Keratinocyte (primary cell): ENCODE measurements around the gene ZNF691. TPM values are rescaled to one million over a fixed set of nuclear protein-coding genes. Genes with fewer than 3 reads are reported as not detected.

ENCODE experiments used
- DNase-seq: peaks from one replicate; pipeline ENCODE4 v3.0.0-alpha.2; 2011; ENCODE audit warnings: low read depth, missing footprints, low spot score
- FAIRE-seq: peaks from 2 replicates; lab custom pipeline; 2011; peaks lifted over from hg19 to GRCh38; lab: Jason Lieb, UNC
- H2AFZ ChIP-seq: 2 replicates; pipeline ENCODE4 v1.6.0; 2012; ENCODE audit warnings: low read length, control low read depth, inconsistent platforms; ENCODE audit not compliant: control insufficient read depth
- H3K27ac ChIP-seq: 2 replicates; pipeline ENCODE4 v1.5.1; 2011; ENCODE audit warnings: low read length; ENCODE audit not compliant: control insufficient read depth, insufficient read depth
- H3K27me3 ChIP-seq: 3 replicates; pipeline ENCODE4 v1.6.0; 2011; ENCODE audit warnings: low read length; ENCODE audit not compliant: control insufficient read depth, insufficient read depth; ENCODE audit errors: extremely low read depth
- H3K36me3 ChIP-seq, 2 experiments: 2 replicates in 1 of 2; 3 replicates in 1 of 2; pipeline ENCODE4 v1.5.1; 2011; ENCODE audit warnings: low read length in 2 of 2, mild to moderate bottlenecking in 1 of 2; ENCODE audit not compliant: control insufficient read depth in 2 of 2, insufficient read depth in 2 of 2; ENCODE audit errors: extremely low read depth in 1 of 2
- H3K4me1 ChIP-seq: 3 replicates; pipeline ENCODE4 v1.5.1; 2011; ENCODE audit warnings: low read length; ENCODE audit not compliant: control insufficient read depth, insufficient read depth; ENCODE audit errors: extremely low read depth
- H3K4me2 ChIP-seq: 3 replicates; pipeline ENCODE4 v1.6.0; 2011; ENCODE audit warnings: low read depth, low read length; ENCODE audit not compliant: control insufficient read depth, insufficient read depth; ENCODE audit errors: extremely low read depth
- H3K4me3 ChIP-seq, 3 experiments: fragments of 200-600 bp in 1 of 3; sonication (generic) in 1 of 3; 2 replicates in 2 of 3; 3 replicates in 1 of 3; pipeline ENCODE4 v1.5.1; 2011 to 2016; ENCODE audit warnings: low read length in 3 of 3, mild to moderate bottlenecking in 3 of 3, control low read depth in 2 of 3, inconsistent platforms in 1 of 3, low read depth in 1 of 3, mixed read lengths in 1 of 3, mixed run types in 1 of 3, moderate library complexity in 1 of 3; ENCODE audit not compliant: control insufficient read depth in 2 of 3, insufficient read depth in 2 of 3; ENCODE audit errors: extremely low read depth in 1 of 3
- H3K79me2 ChIP-seq: 2 replicates; pipeline ENCODE4 v1.6.0; 2012; ENCODE audit warnings: low read length; ENCODE audit not compliant: control insufficient read depth, insufficient read depth
- H3K9ac ChIP-seq: 3 replicates; pipeline ENCODE4 v1.6.0; 2011; ENCODE audit warnings: low read length; ENCODE audit not compliant: control insufficient read depth, insufficient read depth; ENCODE audit errors: extremely low read depth
- H3K9me1 ChIP-seq: 3 replicates; pipeline ENCODE4 v1.6.0; 2011; ENCODE audit warnings: low read length; ENCODE audit not compliant: control insufficient read depth, insufficient read depth; ENCODE audit errors: extremely low read depth
- H3K9me3 ChIP-seq: 2 replicates; pipeline ENCODE4 v1.5.1; 2012; ENCODE audit warnings: low read depth, low read length; ENCODE audit not compliant: control insufficient read depth
- H4K20me1 ChIP-seq: 3 replicates; pipeline ENCODE4 v1.6.0; 2011; ENCODE audit warnings: low read length; ENCODE audit not compliant: control insufficient read depth, insufficient read depth; ENCODE audit errors: extremely low read depth
- EZH2 ChIP-seq: IDR thresholded peaks from one replicate; pipeline ENCODE4 v1.6.1; 2012; ENCODE audit warnings: inconsistent platforms, mild to moderate bottlenecking, low read length, moderate library complexity
- dilution Hi-C: fragments of 300-500 bp; cut with MboI; formaldehyde crosslinking; loops from one replicate; pipeline ENCODE4 v1.7.0; 2020; ENCODE audit warnings: low sequenced_read_pairs; ENCODE audit not compliant: extremely low pct_ligation_motif_present
- polyA plus RNA-seq, 5 experiments: library from polyadenylated mRNA; depleted of rRNA in 3 of 5; stranded (reverse) in 3 of 5; stranded (forward) in 1 of 5; unstranded in 1 of 5; fragments of >200 nt; gene quantifications; 1 replicate in 1 of 5; 2 replicates in 3 of 5; 3 replicates in 1 of 5; pipeline versions ENCODE4 v1.2.1 to v1.2.3, GENCODE V29; 2011 to 2012; ENCODE audit warnings: missing spikeins in 2 of 5, low read depth in 1 of 5, low replicate concordance in 1 of 5
- TF ChIP-seq, protein P1 (sequence below), 3 experiments: IDR thresholded peaks in 1 of 3; conservative IDR thresholded peaks in 1 of 3; optimal IDR thresholded peaks in 1 of 3; 2 replicates in 2 of 3; 3 replicates in 1 of 3; pipeline versions ENCODE3 to v1.5.1; 2011; ENCODE audit warnings: low read length in 3 of 3, mild to moderate bottlenecking in 3 of 3, moderate library complexity in 2 of 3, control low read depth in 1 of 3, inconsistent platforms in 1 of 3; ENCODE audit not compliant: insufficient read depth in 2 of 3; ENCODE audit errors: extremely low read depth in 1 of 3

Gene ZNF691
- polyA plus RNA-seq, 1 donor (not counting 4 experiments of a cell fraction or from before 2014, with no cell fraction given) = 3.8 TPM

DNA sequence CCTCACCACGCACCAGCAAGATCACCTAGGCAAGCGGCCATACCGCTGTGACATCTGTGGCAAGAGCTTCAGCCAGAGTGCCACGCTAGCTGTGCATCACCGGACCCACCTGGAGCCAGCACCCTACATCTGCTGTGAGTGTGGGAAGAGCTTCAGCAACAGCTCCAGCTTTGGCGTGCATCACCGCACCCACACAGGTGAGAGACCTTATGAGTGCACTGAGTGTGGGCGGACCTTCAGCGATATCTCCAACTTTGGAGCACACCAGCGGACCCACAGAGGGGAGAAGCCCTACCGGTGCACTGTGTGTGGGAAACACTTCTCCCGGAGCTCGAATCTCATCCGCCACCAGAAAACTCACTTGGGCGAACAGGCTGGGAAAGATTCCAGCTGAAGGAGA lies 5.0 kb downstream of the ZNF691 start:
- TF ChIP-seq EZH2 = no peak
- TF ChIP-seq, protein P1, sequence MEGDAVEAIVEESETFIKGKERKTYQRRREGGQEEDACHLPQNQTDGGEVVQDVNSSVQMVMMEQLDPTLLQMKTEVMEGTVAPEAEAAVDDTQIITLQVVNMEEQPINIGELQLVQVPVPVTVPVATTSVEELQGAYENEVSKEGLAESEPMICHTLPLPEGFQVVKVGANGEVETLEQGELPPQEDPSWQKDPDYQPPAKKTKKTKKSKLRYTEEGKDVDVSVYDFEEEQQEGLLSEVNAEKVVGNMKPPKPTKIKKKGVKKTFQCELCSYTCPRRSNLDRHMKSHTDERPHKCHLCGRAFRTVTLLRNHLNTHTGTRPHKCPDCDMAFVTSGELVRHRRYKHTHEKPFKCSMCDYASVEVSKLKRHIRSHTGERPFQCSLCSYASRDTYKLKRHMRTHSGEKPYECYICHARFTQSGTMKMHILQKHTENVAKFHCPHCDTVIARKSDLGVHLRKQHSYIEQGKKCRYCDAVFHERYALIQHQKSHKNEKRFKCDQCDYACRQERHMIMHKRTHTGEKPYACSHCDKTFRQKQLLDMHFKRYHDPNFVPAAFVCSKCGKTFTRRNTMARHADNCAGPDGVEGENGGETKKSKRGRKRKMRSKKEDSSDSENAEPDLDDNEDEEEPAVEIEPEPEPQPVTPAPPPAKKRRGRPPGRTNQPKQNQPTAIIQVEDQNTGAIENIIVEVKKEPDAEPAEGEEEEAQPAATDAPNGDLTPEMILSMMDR (optimal IDR thresholded peaks at IDR 0.05 in 1 of 3, IDR thresholded peaks at IDR 0.05 in 1 of 3, conservative IDR thresholded peaks at IDR 0.05 in 1 of 3; ENCODE audit: extremely low read depth in 1 of 3, insufficient read depth in 2 of 3, low read length in 3 of 3) = no peak
- dilution Hi-C loops = no loop called here
- Histone ChIP-seq H3K27me3 (no peaks in the 10 kb centered on the region), H3K4me1 (peaks cover 6% of the 10 kb centered on the region), H3K36me3 (peaks cover 7 to 9% of the 10 kb centered on the region in 2 experiments), H3K9me3 (no peaks in the 10 kb centered on the region), H3K27ac (no peak overlapping the region), H3K9me1 (no peaks in the 10 kb centered on the region), H2AFZ (no peak overlapping the region), H4K20me1 (no peaks in the 10 kb centered on the region), H3K4me3 (no peak overlapping the region), H3K9ac (no peak overlapping the region), H3K4me2 (no peak overlapping the region), H3K79me2 (peaks cover 8% of the 10 kb centered on the region)
- DNase-seq = no peak
- no peak for FAIRE-seq

- FAIRE-seq = no peak
- dilution Hi-C loops = no loop called here
Observed at GRCh38 chr1:42851960-42852607, 5.7 kb downstream of the ZNF691 start.

More at GRCh38 chr1:42851960-42852607, 5.7 kb downstream of the ZNF691 start:
- no peak for TF ChIP-seq EZH2
- TF ChIP-seq, protein P1 (optimal IDR thresholded peaks at IDR 0.05 in 1 of 3, IDR thresholded peaks at IDR 0.05 in 1 of 3, conservative IDR thresholded peaks at IDR 0.05 in 1 of 3; ENCODE audit: extremely low read depth in 1 of 3, insufficient read depth in 2 of 3, low read length in 3 of 3) = no peak
- H3K27me3 ChIP-seq = no peaks in the 10 kb centered on the region
- no peak overlapping the region for H3K4me3 ChIP-seq
- H3K27ac ChIP-seq = no peak overlapping the region
- no peak overlapping the region for H3K4me2 ChIP-seq
- H3K79me2 ChIP-seq = peaks cover 4% of the 10 kb centered on the region
- peaks cover 7 to 9% of the 10 kb centered on the region in 2 experiments for H3K36me3 ChIP-seq
- no peak overlapping the region for H3K9ac ChIP-seq
- no peaks in the 10 kb centered on the region for H4K20me1 ChIP-seq
- no peak for DNase-seq
- H3K9me1 ChIP-seq = no peaks in the 10 kb centered on the region
- H3K4me1 ChIP-seq = peaks cover 4% of the 10 kb centered on the region
- H3K9me3 ChIP-seq = peaks cover 1% of the 10 kb centered on the region
- H2AFZ ChIP-seq = no peak overlapping the region
